Hair follicular keratinocyte (primary cell): ENCODE data around the gene OPN4. TPM values are rescaled to one million over a fixed set of nuclear protein-coding genes. Genes with fewer than 3 reads are reported as not detected.

Source experiments
- total RNA-seq: library from RNA; depleted of rRNA; stranded (reverse); fragments of >200 nt; gene quantifications from 2 replicates; pipeline ENCODE4 v1.2.3, GENCODE V29; 2015

The OPN4 gene
- total RNA-seq, result not detected in 2 replicates

GRCh38 chr10:86654411-86655172 is at the start of gene OPN4:
Gene OPN4, plus strand, starts transcription at chr10:86654547. Its CDS starts 237 bp downstream, at chr10:86654784.

DNA sequence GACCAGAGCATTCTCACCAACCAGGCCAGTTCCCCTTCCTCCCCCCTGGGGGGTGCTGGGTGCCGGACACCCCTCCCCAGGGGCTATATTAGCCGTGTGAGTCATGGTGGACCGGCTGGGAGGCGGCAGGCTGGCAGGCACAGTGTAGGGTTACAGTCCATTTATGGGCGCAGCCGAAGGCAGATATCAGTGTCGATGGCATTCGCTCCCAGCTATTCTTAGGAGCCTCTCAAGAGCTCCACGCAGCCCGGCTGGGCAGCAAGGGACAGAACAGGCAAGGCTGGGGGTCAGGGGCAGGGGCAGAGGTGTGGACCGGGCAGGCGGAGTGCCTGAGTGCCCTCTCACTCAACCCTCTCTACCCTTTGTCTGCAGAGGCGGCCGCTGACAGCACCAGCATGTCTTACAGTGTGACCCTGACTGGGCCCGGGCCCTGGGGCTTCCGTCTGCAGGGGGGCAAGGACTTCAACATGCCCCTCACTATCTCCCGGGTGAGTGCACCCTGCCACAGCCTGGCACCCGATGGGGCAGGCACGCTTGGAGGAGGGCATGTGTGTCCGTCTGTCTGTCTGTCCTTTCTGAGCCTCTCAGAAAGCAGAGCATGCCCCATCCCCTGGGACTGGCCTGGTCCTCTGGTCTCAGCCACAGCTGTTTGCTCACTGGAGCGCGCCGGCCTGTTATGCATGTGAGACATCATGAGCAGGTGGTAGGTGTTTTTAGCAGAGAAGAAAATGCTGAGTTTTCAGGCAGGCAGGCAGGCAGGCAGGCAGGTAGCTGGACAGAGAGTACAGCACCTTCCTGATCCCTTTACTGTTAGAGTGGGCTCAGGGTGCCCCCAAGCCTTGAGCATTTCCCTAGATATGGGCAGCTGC is 14.2 kb downstream of the OPN4 start, which contains the start of gene LDB3:
Gene LDB3 (plus strand): TSS at position 215 of the 869 bp plus-strand sequence. CDS start 181 bp downstream, at position 396.

Other genes starting within 250 kb of the OPN4 start
- gene WAPL, start 132.8 kb upstream of the OPN4 start, total RNA-seq, result 19.7 and 22.6 TPM in 2 replicates
- gene LDB3, start 14.0 kb downstream of the OPN4 start, total RNA-seq, result not detected in 2 replicates
- 13.1 and 15.7 TPM in 2 replicates for gene BMPR1A, start 102.1 kb downstream of the OPN4 start, total RNA-seq